A549 (cell line): ENCODE data around the gene ZCCHC10. TPM values are rescaled to one million over a fixed set of nuclear protein-coding genes. Genes with fewer than 3 reads are reported as not detected.

Experiments used
- ATAC-seq, 2 experiments: fragments of 200-7000 bp in 1 of 2; fragments of >200 bp in 1 of 2; cut with Nextera tagmentation in 1 of 2; cut with Tn5 transposase in 1 of 2; 3 replicates each; pipeline versions ENCODE4 v1.8.0 to v1.9.1; 2018 to 2020; ENCODE audit warnings: mild to moderate bottlenecking in 1 of 2, moderate library complexity in 1 of 2
- CTCF ChIA-PET: fragments of 300-600 bp; sonication (Branson Sonifier 250); formaldehyde crosslinking; extraction: SDS; loops from one replicate; lab custom pipeline; 2021; ENCODE audit warnings: antibody characterized with exemption, inconsistent platforms; lab: Yijun Ruan, JAX
- POLR2A ChIA-PET: fragments of 350-600 bp; formaldehyde crosslinking; extraction: SDS; loops from one replicate; lab custom pipeline; 2021; ENCODE audit warnings: antibody characterized with exemption, inconsistent platforms; lab: Yijun Ruan, JAX
- DNase-seq, 2 experiments: peaks; one replicate each; pipeline versions ENCODE4 v3.0.0 to v3.0.0-alpha.2; 2011 to 2016; ENCODE audit warnings: low read depth in 1 of 2, low spot score in 1 of 2
- FAIRE-seq: peaks from 2 replicates; lab custom pipeline; 2011; peaks lifted over from hg19 to GRCh38; lab: Jason Lieb, UNC
- H3K27ac ChIP-seq, 2 experiments: fragments of >200 bp; sonication (Bioruptor Twin); formaldehyde crosslinking; 3 replicates each; pipeline ENCODE4 v1.5.1; 2016 to 2017
- H3K4me1 ChIP-seq: fragments of >200 bp; sonication (Bioruptor Twin); formaldehyde crosslinking; 3 replicates; pipeline ENCODE4 v1.6.1; 2016
- H3K4me2 ChIP-seq: fragments of >200 bp; sonication (Bioruptor Twin); formaldehyde crosslinking; 3 replicates; pipeline ENCODE4 v1.6.1; 2016
- H3K4me3 ChIP-seq: fragments of >200 bp; sonication (Bioruptor Twin); formaldehyde crosslinking; 3 replicates; pipeline ENCODE4 v1.5.1; 2016
- H3K9me3 ChIP-seq: fragments of >200 bp; sonication (Bioruptor Twin); formaldehyde crosslinking; 3 replicates; pipeline ENCODE4 v1.6.1; 2016
- ATOH8 ChIP-seq: fragments of 250-450 bp; sonication (Bioruptor Pico); IDR thresholded peaks from 2 replicates; pipeline ENCODE4 v1.5.0; 2020; ENCODE audit warnings: low read depth, mild to moderate bottlenecking, moderate library complexity
- BCL3 ChIP-seq: fragments of >200 bp; sonication (Bioruptor Twin); formaldehyde crosslinking; IDR thresholded peaks from 3 replicates; pipeline ENCODE4 v1.6.1; 2016
- CEBPB ChIP-seq, 2 experiments: fragments of >200 bp in 1 of 2; sonication (Bioruptor Twin) in 1 of 2; formaldehyde crosslinking in 1 of 2; IDR thresholded peaks; 2 replicates each; pipeline ENCODE4 v1.6.1; 2012 to 2016
- CHD2 ChIP-seq: fragments of 150-350 bp; IDR thresholded peaks from 2 replicates; pipeline ENCODE4 v1.6.1; 2014; ENCODE audit warnings: low read length; ENCODE audit not compliant: partially characterized antibody
- CHD4 ChIP-seq: fragments of 200-600 bp; sonication (generic); IDR thresholded peaks from 2 replicates; pipeline ENCODE4 v1.6.1; 2016; ENCODE audit warnings: antibody characterized with exemption, mild to moderate bottlenecking, borderline replicate concordance
- CTCF ChIP-seq: fragments of >200 bp; sonication (Bioruptor Twin); formaldehyde crosslinking; IDR thresholded peaks from 3 replicates; pipeline ENCODE4 v1.5.1; 2016
- E2F6 ChIP-seq: IDR thresholded peaks from 2 replicates; pipeline ENCODE4 v1.6.1; 2012; ENCODE audit warnings: low read depth, borderline replicate concordance
- EHF ChIP-seq: fragments of 250-450 bp; sonication (Bioruptor Pico); IDR thresholded peaks from 2 replicates; pipeline ENCODE4 v1.5.0; 2020; ENCODE audit warnings: mild to moderate bottlenecking
- EHMT2 ChIP-seq: fragments of 200-600 bp; sonication (generic); IDR thresholded peaks from 2 replicates; pipeline ENCODE4 v1.6.1; 2016; ENCODE audit warnings: antibody characterized with exemption, low read depth, mild to moderate bottlenecking, moderate library complexity
- EP300 ChIP-seq, 2 experiments: fragments of >200 bp; sonication (Bioruptor Twin); formaldehyde crosslinking; IDR thresholded peaks; 2 replicates in 1 of 2; 3 replicates in 1 of 2; pipeline ENCODE4 v1.6.1; 2016 to 2017
- ESRRA ChIP-seq: fragments of 150-350 bp; IDR thresholded peaks from 2 replicates; pipeline ENCODE4 v1.6.1; 2014; ENCODE audit warnings: mild to moderate bottlenecking, low read length, borderline replicate concordance
- FOSL2 ChIP-seq, 2 experiments: fragments of 450-650 bp in 1 of 2; fragments of >200 bp in 1 of 2; sonication (Bioruptor Twin) in 1 of 2; formaldehyde crosslinking; IDR thresholded peaks; 2 replicates each; pipeline versions ENCODE4 v1.5.0 to v1.6.1; 2016 to 2020; ENCODE audit warnings: mild to moderate bottlenecking in 1 of 2, moderate library complexity in 1 of 2
- FOXS1 ChIP-seq: fragments of 250-450 bp; sonication (Bioruptor Pico); IDR thresholded peaks from 2 replicates; pipeline ENCODE4 v1.5.0; 2020; ENCODE audit warnings: mild to moderate bottlenecking, moderate library complexity
- GATA3 ChIP-seq: IDR thresholded peaks from 2 replicates; pipeline ENCODE4 v1.6.1; 2012; ENCODE audit warnings: borderline replicate concordance
- HDAC2 ChIP-seq: fragments of 200-600 bp; sonication (generic); IDR thresholded peaks from 2 replicates; pipeline ENCODE4 v1.6.1; 2016
- HEYL ChIP-seq: fragments of 250-450 bp; sonication (Bioruptor Pico); IDR thresholded peaks from 2 replicates; pipeline ENCODE4 v1.8.0; 2021; ENCODE audit warnings: mild to moderate bottlenecking, moderate library complexity
- JUN ChIP-seq, 2 experiments: fragments of >200 bp; sonication (Bioruptor Twin); formaldehyde crosslinking; IDR thresholded peaks; 2 replicates in 1 of 2; 3 replicates in 1 of 2; pipeline ENCODE4 v1.6.1; 2016 to 2017
- JUNB ChIP-seq: fragments of >200 bp; sonication (Bioruptor Twin); formaldehyde crosslinking; IDR thresholded peaks from 2 replicates; pipeline ENCODE4 v1.6.1; 2016
- KDM1A ChIP-seq: fragments of 200-600 bp; sonication (generic); IDR thresholded peaks from 2 replicates; pipeline ENCODE4 v1.6.1; 2016; ENCODE audit warnings: low read depth, mild to moderate bottlenecking
- KDM5A ChIP-seq: fragments of 200-600 bp; sonication (generic); IDR thresholded peaks from 2 replicates; pipeline ENCODE4 v1.6.1; 2016; ENCODE audit warnings: antibody characterized with exemption, mild to moderate bottlenecking
- MAFK ChIP-seq: fragments of 450-650 bp; IDR thresholded peaks from 2 replicates; pipeline ENCODE4 v1.6.1; 2014; ENCODE audit not compliant: partially characterized antibody
- MAX ChIP-seq: IDR thresholded peaks from 2 replicates; pipeline ENCODE4 v1.6.1; 2012
- MYC ChIP-seq: IDR thresholded peaks from 2 replicates; pipeline ENCODE4 v1.6.1; 2012; ENCODE audit warnings: mild to moderate bottlenecking, inconsistent platforms, low read length, improper control_type of control experiment, borderline replicate concordance
- NFE2L2 ChIP-seq: fragments of 150-350 bp; conservative IDR thresholded peaks from 2 replicates; pipeline ENCODE4 v1.6.1; 2014; ENCODE audit warnings: low read length
- NPAS2 ChIP-seq: fragments of 250-450 bp; sonication (Bioruptor Pico); IDR thresholded peaks from 2 replicates; pipeline ENCODE4 v1.8.0; 2022; ENCODE audit warnings: mild to moderate bottlenecking, moderate library complexity, borderline replicate concordance
- PHF8 ChIP-seq: fragments of 200-600 bp; sonication (generic); IDR thresholded peaks from 2 replicates; pipeline ENCODE4 v1.6.1; 2016; ENCODE audit warnings: low read depth, mild to moderate bottlenecking, antibody characterized with exemption, moderate library complexity, borderline replicate concordance
- POLR2A ChIP-seq: IDR thresholded peaks from 2 replicates; pipeline ENCODE4 v1.6.1; 2012; ENCODE audit warnings: mild to moderate bottlenecking, low read length
- POLR2AphosphoS2 ChIP-seq: conservative IDR thresholded peaks from 2 replicates; pipeline ENCODE4 v1.6.1; 2012; ENCODE audit warnings: low read length, improper control_type of control experiment, inconsistent platforms
- REST ChIP-seq: fragments of 200-600 bp; sonication (generic); IDR thresholded peaks from 2 replicates; pipeline ENCODE4 v1.6.1; 2016; ENCODE audit warnings: antibody characterized with exemption, mild to moderate bottlenecking, moderate library complexity
- ZC3H11A ChIP-seq: fragments of 450-650 bp; IDR thresholded peaks from 2 replicates; pipeline ENCODE4 v1.6.1; 2014; ENCODE audit warnings: antibody characterized with exemption, mild to moderate bottlenecking
- ZFP36 ChIP-seq: fragments of 450-650 bp; IDR thresholded peaks from 2 replicates; pipeline ENCODE4 v1.6.1; 2014; ENCODE audit warnings: borderline replicate concordance; ENCODE audit not compliant: partially characterized antibody
- ZSCAN20 ChIP-seq: fragments of 250-450 bp; sonication (Bioruptor Pico); IDR thresholded peaks from 2 replicates; pipeline ENCODE4 v1.8.0; 2022; ENCODE audit warnings: mild to moderate bottlenecking, moderate library complexity
- WGBS: methylation state at CpG from one replicate; pipeline ENCODE4 v1.1.6; 2017; ENCODE audit errors: missing lambda C conversion rate; 5-methylcytosine and 5-hydroxymethylcytosine counted together
- polyA plus RNA-seq, 4 experiments: library from polyadenylated mRNA; depleted of rRNA in 3 of 4; stranded (reverse); fragments of >200 nt; fragmentation: RNase III in 1 of 4; extraction: RNeasy Plus Mini Kit Qiagen cat#74134 plus additional on column Dnase treatment in 1 of 4; gene quantifications; 2 replicates in 3 of 4; 3 replicates in 1 of 4; pipeline ENCODE4 v1.2.3, GENCODE V29; 2011 to 2017

Gene ZCCHC10
- polyA plus RNA-seq, 2 of the 4 experiments (the other 2 are of a cell fraction) = 28.3 to 45.7 TPM

GRCh38 chr5:133051542-133052316, 25.4 kb upstream of the ZCCHC10 start, which contains the start of gene HSPA4:
Gene HSPA4, plus strand, starts transcription at chr5:133052013. Its CDS starts 238 bp downstream, at chr5:133052251.
- H3K9me3 ChIP-seq = no peaks in the 10 kb centered on the region
- CTCF ChIA-PET = interaction anchor here (1.7 kb wide), 2 partner anchors 14 to 18 kb away, joined by 4 to 5 read pairs; no protein-coding TSS in a partner anchor
- peak within 1 kb of the TSS; percentile 95 for H3K27ac ChIP-seq
- FAIRE-seq = no peak
- peak; percentile 89 to 93 for ATAC-seq
- H3K4me3 ChIP-seq = peak within 1 kb of the TSS; percentile 95
- POLR2A ChIA-PET = interaction anchor here (0.6 to 3.1 kb wide), 18 partner anchors 8 to 185 kb away, joined by 3 to 39 read pairs (median 4); partner anchors contain the start of genes AFF4, GDF9 and UQCRQ
- peak within 1 kb of the TSS; percentile 98 for H3K4me2 ChIP-seq
- 1% methylated on average over 29 of the region's 68 CpGs for WGBS
- peak; percentile 97 to 99 for DNase-seq
- peaks cover 54% of the 10 kb centered on the region for H3K4me1 ChIP-seq
- TF ChIP-seq EP300 (IDR thresholded peaks at IDR 0.05) = no peak
- 0 out of 2 replicates have a peak, but pooled peaks have one; percentile 46 for TF ChIP-seq KDM5A
- no peak for TF ChIP-seq CHD4
- TF ChIP-seq EHF = no peak
- no peak for TF ChIP-seq HEYL (CRISPR knock-in tag)
- no peak for TF ChIP-seq EHMT2
- no peak for TF ChIP-seq ESRRA
- peak; percentile 80; the same call in 1 of the 2 replicates for TF ChIP-seq PHF8
- TF ChIP-seq MYC = no peak
- TF ChIP-seq ZFP36 = no peak
- peak; percentile 73 for TF ChIP-seq GATA3
- TF ChIP-seq CEBPB (IDR thresholded peaks at IDR 0.05) = no peak
- TF ChIP-seq JUNB = no peak
- no peak for TF ChIP-seq HDAC2
- TF ChIP-seq NFE2L2 = no peak
- peak; percentile 98 for TF ChIP-seq CHD2
- TF ChIP-seq BCL3 = no peak; the same call in 2 of the 3 replicates
- TF ChIP-seq ZC3H11A = no peak
- peak; percentile 50; the same call in 1 of the 2 replicates for TF ChIP-seq E2F6
- 0 out of 2 replicates have a peak, but pooled peaks have one; percentile 17 for TF ChIP-seq FOXS1 (CRISPR knock-in tag)
- peak; percentile 95 for TF ChIP-seq REST
- TF ChIP-seq KDM1A = no peak
- TF ChIP-seq JUN (IDR thresholded peaks at IDR 0.05) = peak; percentile 58 to 89; a peak in 4 of 5 replicates
- no peak for TF ChIP-seq NPAS2 (CRISPR knock-in tag)
- TF ChIP-seq FOSL2 (IDR thresholded peaks at IDR 0.05) = no peak
- no peak for TF ChIP-seq FOSL2 (CRISPR knock-in tag; IDR thresholded peaks at IDR 0.05)
- no peak for TF ChIP-seq MAFK
- TF ChIP-seq ATOH8 (CRISPR knock-in tag) = no peak
- TF ChIP-seq ZSCAN20 (CRISPR knock-in tag) = no peak
- TF ChIP-seq POLR2AphosphoS2 = no peak
- TF ChIP-seq MAX = peak; percentile 70
- no peak for TF ChIP-seq CTCF
- TF ChIP-seq POLR2A = peak; percentile 75
